H9 (cell line): ENCODE measurements around the gene HNF4A. TPM values are rescaled to one million over a fixed set of nuclear protein-coding genes. Genes with fewer than 3 reads are reported as not detected.

ENCODE experiments used
- DNase-seq: peaks from one replicate; pipeline ENCODE4 v3.0.0-alpha.2; 2017
- H2AFZ ChIP-seq: one replicate; pipeline ENCODE4 v1.6.1; 2013; ENCODE audit warnings: mild to moderate bottlenecking, low read length, control low read depth, moderate library complexity
- H2AK5ac ChIP-seq: 2 replicates; pipeline ENCODE4 v1.6.1; 2013; ENCODE audit warnings: low read length, control low read depth, mixed read lengths; ENCODE audit not compliant: insufficient read length
- H2BK120ac ChIP-seq: one replicate; pipeline ENCODE4 v1.6.1; 2013; ENCODE audit warnings: low read depth, mild to moderate bottlenecking, low read length, control low read depth, inconsistent platforms; ENCODE audit not compliant: poor library complexity, severe bottlenecking
- H2BK12ac ChIP-seq: 2 replicates; pipeline ENCODE4 v1.6.1; 2013; ENCODE audit warnings: low read length, control low read depth, mixed read lengths, low read depth; ENCODE audit not compliant: insufficient read length
- H2BK15ac ChIP-seq: 2 replicates; pipeline ENCODE4 v1.6.1; 2013; ENCODE audit warnings: low read depth, low read length, control low read depth
- H2BK20ac ChIP-seq: one replicate; pipeline ENCODE4 v1.6.1; 2013; ENCODE audit warnings: low read depth, mild to moderate bottlenecking, low read length, control low read depth, inconsistent platforms; ENCODE audit not compliant: poor library complexity, severe bottlenecking
- H2BK5ac ChIP-seq: 2 replicates; pipeline ENCODE4 v1.6.1; 2013; ENCODE audit warnings: low read length, control low read depth, mixed read lengths; ENCODE audit not compliant: insufficient read length
- H3K14ac ChIP-seq: 2 replicates; pipeline ENCODE4 v1.6.1; 2013; ENCODE audit warnings: low read length, control low read depth; ENCODE audit not compliant: insufficient read depth
- H3K18ac ChIP-seq: 2 replicates; pipeline ENCODE4 v1.6.1; 2013; ENCODE audit warnings: low read depth, mild to moderate bottlenecking, mixed read lengths, low read length, control low read depth; ENCODE audit not compliant: insufficient read length
- H3K23ac ChIP-seq: 2 replicates; pipeline ENCODE4 v1.6.1; 2013; ENCODE audit warnings: low read length, control low read depth, mixed read lengths, low read depth; ENCODE audit not compliant: insufficient read length
- H3K23me2 ChIP-seq: 2 replicates; pipeline ENCODE4 v1.6.1; 2013; ENCODE audit warnings: low read depth, mild to moderate bottlenecking, mixed read lengths, low read length, control low read depth; ENCODE audit not compliant: insufficient read length, poor library complexity, severe bottlenecking
- H3K27ac ChIP-seq: 2 replicates; pipeline ENCODE4 v1.5.1; 2013; ENCODE audit warnings: low read length, control low read depth, mixed read lengths, low read depth; ENCODE audit not compliant: insufficient read length
- H3K27me3 ChIP-seq: 2 replicates; pipeline ENCODE4 v1.6.1; 2013; ENCODE audit warnings: low read length, control low read depth, inconsistent platforms; ENCODE audit not compliant: insufficient read depth
- H3K4ac ChIP-seq: 2 replicates; pipeline ENCODE4 v1.6.1; 2013; ENCODE audit warnings: low read depth, mild to moderate bottlenecking, control low read depth, inconsistent platforms, low read length, moderate library complexity
- H3K4me1 ChIP-seq: 2 replicates; pipeline ENCODE4 v1.6.1; 2013; ENCODE audit warnings: low read length, control low read depth, inconsistent platforms; ENCODE audit not compliant: insufficient read depth
- H3K4me2 ChIP-seq: 2 replicates; pipeline ENCODE4 v1.6.1; 2013; ENCODE audit warnings: low read length, control low read depth, mixed read lengths; ENCODE audit not compliant: insufficient read length, insufficient read depth
- H3K56ac ChIP-seq: 2 replicates; pipeline ENCODE4 v1.6.1; 2013; ENCODE audit warnings: low read depth, mild to moderate bottlenecking, mixed read lengths, low read length, control low read depth; ENCODE audit not compliant: insufficient read length
- H3K79me1 ChIP-seq: 2 replicates; pipeline ENCODE4 v1.6.1; 2013; ENCODE audit warnings: low read depth, mild to moderate bottlenecking, moderate library complexity, low read length, control low read depth, inconsistent platforms; ENCODE audit not compliant: insufficient read depth, poor library complexity, severe bottlenecking
- H3K79me2 ChIP-seq: 2 replicates; pipeline ENCODE4 v1.6.1; 2013; ENCODE audit warnings: low read length, control low read depth, inconsistent platforms; ENCODE audit not compliant: insufficient read depth
- H3K9ac ChIP-seq: 2 replicates; pipeline ENCODE4 v1.6.1; 2013; ENCODE audit warnings: low read length, control low read depth, mixed read lengths; ENCODE audit not compliant: insufficient read length; ENCODE audit errors: extremely low read depth
- H3K9me3 ChIP-seq: one replicate; pipeline ENCODE4 v1.6.1; 2013; ENCODE audit warnings: low read depth, low read length, inconsistent platforms; ENCODE audit not compliant: control insufficient read depth
- H3T11ph ChIP-seq: one replicate; pipeline ENCODE4 v1.6.1; 2013; ENCODE audit warnings: mild to moderate bottlenecking, low read length, control low read depth, inconsistent platforms
- H4K20me1 ChIP-seq: one replicate; pipeline ENCODE4 v1.6.1; 2013; ENCODE audit not compliant: control insufficient read depth, insufficient read length, insufficient read depth
- H4K5ac ChIP-seq: 2 replicates; pipeline ENCODE4 v1.6.1; 2013; ENCODE audit warnings: low read depth, mild to moderate bottlenecking, mixed read lengths, low read length, control low read depth; ENCODE audit not compliant: insufficient read length
- H4K8ac ChIP-seq: replicated peaks from 2 replicates; pipeline ENCODE4 v1.6.1; 2013; ENCODE audit warnings: low read length, control low read depth, mixed read lengths, low read depth; ENCODE audit not compliant: insufficient read length
- H4K91ac ChIP-seq: 2 replicates; pipeline ENCODE4 v1.6.1; 2013; ENCODE audit warnings: low read depth, mild to moderate bottlenecking, moderate library complexity, mixed read lengths, low read length, control low read depth; ENCODE audit not compliant: insufficient read length
- H3K27ac Mint-ChIP-seq, 3 experiments: 2 replicates in 2 of 3; 3 replicates in 1 of 3; pipeline ENCODE4 v1.8.0; 2020 to 2021; ENCODE audit warnings: mixed read lengths in 3 of 3, mild to moderate bottlenecking in 1 of 3, moderate library complexity in 1 of 3
- H3K27me3 Mint-ChIP-seq: 2 replicates; pipeline ENCODE4 v1.8.0; 2021; ENCODE audit warnings: low read depth, mild to moderate bottlenecking, moderate library complexity, mixed read lengths
- H3K36me3 Mint-ChIP-seq, 3 experiments: 2 replicates in 2 of 3; 3 replicates in 1 of 3; pipeline ENCODE4 v1.8.0; 2020 to 2021; ENCODE audit warnings: low read depth in 3 of 3, mixed read lengths in 3 of 3; ENCODE audit not compliant: insufficient read depth in 1 of 3
- H3K4me1 Mint-ChIP-seq, 2 experiments: 2 replicates each; pipeline ENCODE4 v1.8.0; 2020; ENCODE audit warnings: mixed read lengths in 2 of 2
- H3K4me3 Mint-ChIP-seq, 2 experiments: 2 replicates in 1 of 2; 3 replicates in 1 of 2; pipeline ENCODE4 v1.8.0; 2020 to 2021; ENCODE audit warnings: mild to moderate bottlenecking in 2 of 2, mixed read lengths in 2 of 2, moderate library complexity in 1 of 2
- H3K9me3 Mint-ChIP-seq, 2 experiments: 2 replicates in 1 of 2; 3 replicates in 1 of 2; pipeline ENCODE4 v1.8.0; 2020; ENCODE audit warnings: mild to moderate bottlenecking in 2 of 2, mixed read lengths in 2 of 2, moderate library complexity in 1 of 2
- CTCF ChIP-seq: fragments of 200-600 bp; sonication (generic); conservative IDR thresholded peaks from 3 replicates; pipeline ENCODE4 v1.8.0; 2021; ENCODE audit warnings: antibody characterized with exemption, mild to moderate bottlenecking
- WGBS: extraction: QIAGEN DNeasy Blood & Tissue Kit; methylation state at CpG from one replicate; pipeline ENCODE4 v1.1.7; 2013; ENCODE audit warnings: missing lambda C conversion rate, low lambda C conversion rate, mixed read lengths; ENCODE audit not compliant: insufficient read length; ENCODE audit errors: extremely low coverage; 5-methylcytosine and 5-hydroxymethylcytosine counted together
- total RNA-seq: library from RNA; stranded (reverse); gene quantifications from 2 replicates; pipeline ENCODE4 v1.2.1, GENCODE V29; 2021

HNF4A gene
- total RNA-seq, 1 experiment from 2014 or later = not detected

- no peak for DNase-seq
- peaks cover 9% of the 10 kb centered on the region for H3K27me3 Mint-ChIP-seq
- no peaks in the 10 kb centered on the region for H3K79me2 ChIP-seq
These were observed 71.6 kb downstream of the HNF4A start for GRCh38 chr20:44426879-44427790.

More at GRCh38 chr20:44426879-44427790, 71.6 kb downstream of the HNF4A start:
- Histone ChIP-seq H3K14ac (no peak overlapping the region), H3K27me3 (no peaks in the 10 kb centered on the region; the same call in 1 of the 2 replicates), H3K23ac (no peak overlapping the region), H3K18ac (no peak overlapping the region), H3K9ac (no peak overlapping the region), H2BK15ac (no peak overlapping the region), H3K79me1 (no peaks in the 10 kb centered on the region), H3K4ac (no peak overlapping the region), H2BK12ac (no peak overlapping the region), H3K9me3 (no peaks in the 10 kb centered on the region), H3K23me2 (no peaks in the 10 kb centered on the region), H3K27ac (no peak overlapping the region), H2AFZ (no peak overlapping the region), H2BK120ac (no peak overlapping the region), H4K91ac (no peak overlapping the region), H3K56ac (no peak overlapping the region), H3K4me2 (no peak overlapping the region), H4K5ac (no peak overlapping the region), H2BK20ac (no peak overlapping the region), H2AK5ac (no peak overlapping the region), H4K8ac (no peak overlapping the region), H3T11ph (no peak overlapping the region), H3K4me1 (no peaks in the 10 kb centered on the region), H2BK5ac (no peak overlapping the region), H4K20me1 (no peaks in the 10 kb centered on the region)
- no peaks in the 10 kb centered on the region for H3K4me1 Mint-ChIP-seq
- no peak for TF ChIP-seq CTCF
- H3K36me3 Mint-ChIP-seq = no peaks in the 10 kb centered on the region
- WGBS = no CpG with 5 or more reads among the region's 10 CpGs
- no peak overlapping the region for H3K4me3 Mint-ChIP-seq
- no peaks in the 10 kb centered on the region for H3K9me3 Mint-ChIP-seq
- H3K27ac Mint-ChIP-seq = no peak overlapping the region
